H7 (cell line): ENCODE data around the gene AQP9. TPM values are rescaled to one million over a fixed set of nuclear protein-coding genes. Genes with fewer than 3 reads are reported as not detected.

Source experiments
- DNase-seq: peaks from one replicate; pipeline ENCODE4 v3.0.0; 2012
- H3K27me3 ChIP-seq: 2 replicates; pipeline ENCODE4 v1.6.0; 2011; ENCODE audit warnings: mild to moderate bottlenecking, low read length; ENCODE audit not compliant: control insufficient read depth, insufficient read depth
- H3K36me3 ChIP-seq: replicated peaks from 2 replicates; pipeline ENCODE4 v1.5.1; 2011; ENCODE audit warnings: low read length; ENCODE audit not compliant: control insufficient read depth, insufficient read depth
- H3K4me3 ChIP-seq: 2 replicates; pipeline ENCODE4 v1.5.1; 2011; ENCODE audit warnings: low read depth, mild to moderate bottlenecking, control low read depth, low read length, moderate library complexity; ENCODE audit not compliant: insufficient read depth
- total RNA-seq: library from RNA; depleted of rRNA; stranded (reverse); fragments of >200 nt; shearing (Covaris generic); gene quantifications from 2 replicates; pipeline ENCODE4 v1.2.3, GENCODE V29; 2014

AQP9 gene
- total RNA-seq, 1 experiment from 2014 or later = not detected

- H3K27me3 ChIP-seq = no peaks in the 10 kb centered on the region
- H3K36me3 ChIP-seq = no peaks in the 10 kb centered on the region
- no peak for DNase-seq
- H3K4me3 ChIP-seq = no peak overlapping the region
Observed at GRCh38 chr15:58213587-58214338, 75.6 kb downstream of the AQP9 start.

GRCh38 chr15:58214591-58215340 is 76.6 kb downstream of the AQP9 start:
- Histone ChIP-seq H3K27me3 (no peaks in the 10 kb centered on the region), H3K36me3 (no peaks in the 10 kb centered on the region), H3K4me3 (no peak overlapping the region)
- no peak for DNase-seq

DNA sequence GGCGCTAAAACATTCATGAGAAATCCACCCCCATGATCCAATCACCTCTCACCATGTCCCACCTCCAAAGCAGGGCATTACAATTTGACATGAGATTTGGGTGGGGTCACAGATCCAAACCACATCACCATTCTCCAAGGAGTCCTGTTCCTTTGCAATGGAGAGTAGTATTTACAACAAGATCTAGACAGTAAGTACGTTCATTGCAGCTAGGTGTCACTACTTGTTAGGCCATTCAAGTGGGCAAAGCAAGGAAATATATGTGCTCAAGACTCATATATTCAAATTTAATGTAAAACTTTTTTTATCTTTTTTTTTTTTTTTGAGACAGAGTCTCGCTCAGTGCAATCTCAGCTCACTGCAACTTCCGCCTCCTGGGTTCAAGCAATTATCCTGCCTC is 79.3 kb downstream of the AQP9 start:
- DNase-seq = no peak
- Histone ChIP-seq H3K27me3 (no peaks in the 10 kb centered on the region), H3K4me3 (no peak overlapping the region), H3K36me3 (no peaks in the 10 kb centered on the region)

- no peaks in the 10 kb centered on the region for H3K36me3 ChIP-seq
- no peak overlapping the region for H3K4me3 ChIP-seq
- peak; percentile 45 for DNase-seq
- no peaks in the 10 kb centered on the region for H3K27me3 ChIP-seq
Observed at GRCh38 chr15:58221591-58222241, 83.5 kb downstream of the AQP9 start.

DNA sequence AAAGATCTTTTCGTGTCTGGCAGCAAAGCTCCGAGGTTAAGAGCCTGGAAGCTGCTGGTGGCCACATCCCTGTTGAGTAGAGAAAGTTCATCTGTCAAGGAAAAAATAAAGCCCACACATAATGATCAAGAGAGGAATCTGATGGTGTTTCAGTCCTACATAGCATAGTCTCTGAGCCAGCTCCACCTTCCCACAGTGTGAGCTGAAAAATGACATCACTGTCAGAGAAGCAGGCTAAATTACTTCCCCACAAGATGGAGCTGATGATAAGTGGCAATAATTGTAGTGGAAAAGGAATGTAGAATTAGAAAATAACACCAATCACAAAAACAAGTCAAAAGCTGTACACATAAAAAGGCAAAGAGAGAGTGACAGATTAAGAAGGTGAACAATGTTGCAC is 84.5 kb downstream of the AQP9 start:
- no peaks in the 10 kb centered on the region for H3K27me3 ChIP-seq
- no peak overlapping the region for H3K4me3 ChIP-seq
- no peak for DNase-seq

DNA sequence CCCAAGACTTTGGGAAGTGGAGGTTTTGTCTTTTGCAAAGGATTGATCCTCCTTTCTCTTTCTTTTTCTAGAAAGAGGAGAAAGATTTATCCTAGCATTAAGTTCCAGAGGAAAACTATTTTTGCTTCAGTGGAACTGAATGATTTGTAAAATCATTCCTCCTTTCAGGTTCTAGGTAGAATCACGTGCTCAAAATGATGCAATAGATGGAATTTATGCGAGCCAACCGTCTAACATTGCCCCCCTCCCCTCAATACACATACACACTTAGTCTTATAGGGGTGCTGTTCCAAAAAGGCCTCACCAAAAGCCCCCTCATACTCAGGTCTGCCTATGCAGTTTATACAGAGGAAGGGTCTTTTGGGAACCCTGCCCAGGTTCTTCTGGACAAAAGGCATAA is 85.3 kb downstream of the AQP9 start:
- Histone ChIP-seq H3K4me3 (no peak overlapping the region), H3K36me3 (no peaks in the 10 kb centered on the region), H3K27me3 (no peaks in the 10 kb centered on the region; the same call in 1 of the 2 replicates)
- no peak for DNase-seq

More for the DNA sequence above, 84.5 kb downstream of the AQP9 start:
- H3K36me3 ChIP-seq = no peaks in the 10 kb centered on the region

- no peak overlapping the region for H3K4me3 ChIP-seq
- no peaks in the 10 kb centered on the region for H3K36me3 ChIP-seq
- DNase-seq = no peak
- H3K27me3 ChIP-seq = no peaks in the 10 kb centered on the region; the same call in 1 of the 2 replicates
Observed at GRCh38 chr15:58224068-58224467, 85.9 kb downstream of the AQP9 start.

DNA sequence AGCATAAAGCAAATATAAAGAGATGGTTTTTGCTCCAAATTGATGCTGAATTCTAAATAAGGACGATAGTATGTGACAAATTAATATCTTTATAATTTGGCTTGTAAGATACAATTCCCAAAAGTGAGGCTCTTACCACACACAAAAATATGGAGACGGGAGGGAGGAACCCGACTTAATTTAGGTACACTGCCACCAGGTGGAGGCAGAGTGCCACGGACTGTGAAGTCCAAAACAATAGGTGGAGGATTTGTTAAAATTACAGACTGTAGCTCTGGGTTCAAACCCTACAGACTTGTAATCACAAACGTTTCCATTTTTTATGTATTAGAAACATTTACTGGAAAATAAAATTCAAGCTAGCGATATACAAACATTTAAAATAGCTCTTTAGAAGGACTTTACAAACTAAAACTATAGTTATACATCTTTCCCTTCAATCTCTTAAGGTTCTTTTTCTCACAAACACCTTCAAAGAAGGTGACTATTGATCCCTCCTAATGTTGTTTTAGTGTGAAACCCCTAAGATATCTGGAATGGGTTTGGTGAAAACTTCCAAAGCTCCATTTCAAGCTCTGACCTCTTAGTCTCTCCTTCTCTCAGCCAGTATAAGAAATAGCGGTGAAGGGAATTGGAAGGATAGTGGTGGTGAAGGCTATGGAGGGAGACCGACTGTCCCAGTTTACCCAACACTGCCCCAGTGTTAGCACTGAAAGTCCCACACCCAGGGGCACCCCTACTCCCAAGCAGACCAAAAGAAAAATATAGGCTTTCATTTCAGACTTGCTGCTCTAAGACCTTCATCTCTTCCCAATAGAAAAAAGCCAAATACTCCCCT is 89.7 kb downstream of the AQP9 start:
- Histone ChIP-seq H3K4me3 (no peak overlapping the region), H3K36me3 (no peaks in the 10 kb centered on the region), H3K27me3 (peaks cover 2% of the 10 kb centered on the region; the same call in 1 of the 2 replicates)
- peak; percentile 62 for DNase-seq

- no peak overlapping the region for H3K4me3 ChIP-seq
- no peaks in the 10 kb centered on the region for H3K36me3 ChIP-seq
- peaks cover 2% of the 10 kb centered on the region; the same call in 1 of the 2 replicates for H3K27me3 ChIP-seq
- DNase-seq = no peak
Observed at GRCh38 chr15:58228718-58229117, 90.5 kb downstream of the AQP9 start.

DNA sequence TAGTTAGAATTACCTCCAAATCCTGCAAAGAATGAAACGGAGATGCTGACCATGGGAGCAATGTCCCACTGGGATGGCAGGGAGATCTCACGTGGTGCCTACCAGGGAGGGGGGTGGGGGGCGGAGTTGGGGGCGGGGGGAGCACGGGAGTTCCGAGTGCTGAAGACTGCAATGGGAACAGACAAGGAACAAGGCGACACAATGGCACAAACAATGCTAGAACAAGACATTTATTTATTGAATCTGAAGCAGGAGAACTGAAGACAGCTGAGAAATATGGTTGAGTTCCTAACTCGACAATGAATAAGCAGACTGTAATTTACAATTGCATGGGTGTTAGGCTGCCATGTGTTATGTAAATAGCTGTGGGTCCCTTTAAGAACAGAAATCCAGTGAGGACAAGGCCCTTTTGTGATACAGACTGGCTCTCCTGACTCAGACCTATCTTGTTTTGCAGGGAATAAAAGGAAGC is 91.2 kb downstream of the AQP9 start:
- DNase-seq = peak; percentile 75
- peaks cover 2% of the 10 kb centered on the region; the same call in 1 of the 2 replicates for H3K27me3 ChIP-seq
- H3K36me3 ChIP-seq = no peaks in the 10 kb centered on the region
- H3K4me3 ChIP-seq = peak overlapping the region; percentile 7; the same call in 1 of the 2 replicates

DNA sequence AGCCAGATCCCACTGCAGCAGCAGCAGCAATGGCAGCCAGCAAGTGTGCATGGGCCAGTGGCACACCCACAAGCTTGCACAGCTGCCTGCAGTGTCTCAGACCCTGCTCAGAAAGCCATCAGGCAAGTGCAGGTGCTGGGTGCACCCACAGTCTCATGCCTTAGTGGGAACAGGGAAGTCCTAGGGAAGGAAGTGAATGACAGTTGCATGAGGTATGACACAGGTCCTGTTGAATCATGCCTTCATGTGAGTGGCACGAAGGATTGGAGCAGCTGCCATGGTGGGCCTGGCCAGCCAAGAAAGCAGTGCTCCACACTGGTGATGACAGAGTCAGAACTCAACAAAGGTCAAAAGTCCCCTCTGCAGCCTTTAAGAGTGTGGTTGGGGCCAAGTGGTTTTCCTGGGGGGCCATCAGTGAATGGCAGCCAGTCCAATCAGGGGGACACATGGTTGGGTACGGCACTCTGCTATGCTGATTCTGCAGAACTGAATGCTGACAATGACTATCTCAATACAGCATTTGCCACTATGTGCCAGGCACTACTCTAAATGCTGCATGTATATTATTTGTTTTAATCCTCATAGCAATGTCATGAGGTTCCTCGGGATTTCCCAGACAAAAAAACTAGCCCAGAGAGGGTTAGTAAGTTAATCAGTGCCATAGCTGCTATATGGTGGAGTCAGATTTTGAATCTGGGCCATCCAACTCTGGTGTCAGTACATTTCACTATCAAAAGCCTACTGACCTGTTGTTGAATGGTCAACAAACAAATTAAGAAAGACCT is 94.3 kb downstream of the AQP9 start:
- no peak for DNase-seq

DNA sequence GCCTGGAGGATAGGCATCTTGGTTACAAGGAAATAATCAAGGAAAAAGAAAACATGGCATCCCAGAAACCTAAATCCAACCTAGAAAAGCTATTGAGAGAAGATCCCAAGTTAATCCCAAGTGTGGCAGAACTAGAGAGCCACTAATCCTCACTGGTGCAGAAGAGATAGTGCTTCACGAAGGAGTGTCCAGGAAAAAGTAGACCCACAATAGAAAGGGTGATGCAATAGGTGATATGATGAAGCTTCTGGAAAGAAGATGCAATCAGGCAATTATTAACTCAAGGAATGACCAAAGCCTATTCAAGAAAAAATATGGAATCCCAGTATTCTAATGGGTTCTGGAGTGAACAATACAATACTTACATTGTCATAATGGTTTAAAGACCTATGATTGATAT is 95.2 kb downstream of the AQP9 start:
- Histone ChIP-seq H3K27me3 (peaks cover 2% of the 10 kb centered on the region; the same call in 1 of the 2 replicates), H3K36me3 (no peaks in the 10 kb centered on the region), H3K4me3 (no peak overlapping the region)
- no peak for DNase-seq

More for the DNA sequence above, 94.3 kb downstream of the AQP9 start:
- Histone ChIP-seq H3K4me3 (no peak overlapping the region), H3K27me3 (peaks cover 2% of the 10 kb centered on the region; the same call in 1 of the 2 replicates), H3K36me3 (no peaks in the 10 kb centered on the region)
